HG03097 (cell line): ENCODE results near the gene ANKRD62.
"Not testable (repeated sequence)": the region's sequence is repeated elsewhere in the genome, so short reads cannot be mapped to it uniquely, and the experiment has no call there.

ENCODE experiments used
- ATAC-seq: cut with Tn5 transposase; IDR thresholded peaks from one replicate; pipeline ENCODE4 v1.9.1; 2021; ENCODE audit not compliant: unreplicated experiment, low FRiP score

Gene ANKRD62

GRCh38 chr18:12065397-12065796, 28.2 kb upstream of the ANKRD62 start:
- ATAC-seq, result no peak

GRCh38 chr18:12066910-12067511, 26.6 kb upstream of the ANKRD62 start:
- ATAC-seq, result no peak

- ATAC-seq, result no peak
Observed at GRCh38 chr18:12067671-12068070, 26.0 kb upstream of the ANKRD62 start.

- ATAC-seq, result not testable (repeated sequence)
Observed at GRCh38 chr18:12068316-12068949, 25.2 kb upstream of the ANKRD62 start.

GRCh38 chr18:12068950-12069320, 24.7 kb upstream of the ANKRD62 start:
- ATAC-seq, result no peak

- ATAC-seq, result not testable (repeated sequence)
Observed at GRCh38 chr18:12071066-12071465, 22.6 kb upstream of the ANKRD62 start.

GRCh38 chr18:12072996-12073395, 20.6 kb upstream of the ANKRD62 start:
- ATAC-seq, result no peak

GRCh38 chr18:12074736-12075135, 18.9 kb upstream of the ANKRD62 start:
- ATAC-seq, result no peak

- no peak for ATAC-seq
Observed at GRCh38 chr18:12076424-12077140, 17.1 kb upstream of the ANKRD62 start.

- ATAC-seq, result not testable (repeated sequence)
Observed at GRCh38 chr18:12077994-12078393, 15.6 kb upstream of the ANKRD62 start.

- no peak for ATAC-seq
Observed at GRCh38 chr18:12079491-12080237, 14.0 kb upstream of the ANKRD62 start.

GRCh38 chr18:12085136-12085535, 8.5 kb upstream of the ANKRD62 start:
- no peak for ATAC-seq

GRCh38 chr18:12085786-12086185, 7.9 kb upstream of the ANKRD62 start:
- no peak for ATAC-seq

- ATAC-seq, result no peak
Observed at GRCh38 chr18:12086249-12086648, 7.4 kb upstream of the ANKRD62 start.

GRCh38 chr18:12086677-12087470, 6.8 kb upstream of the ANKRD62 start:
- ATAC-seq, result no peak

- ATAC-seq, result no peak
Observed at GRCh38 chr18:12087471-12088025, 6.1 kb upstream of the ANKRD62 start.

- no peak for ATAC-seq
Observed at GRCh38 chr18:12088096-12088495, 5.5 kb upstream of the ANKRD62 start.

- no peak for ATAC-seq
Observed at GRCh38 chr18:12088731-12089375, 4.8 kb upstream of the ANKRD62 start.

- no peak for ATAC-seq
Observed at GRCh38 chr18:12091538-12092141, 2.0 kb upstream of the ANKRD62 start.
